Stimulated activated CD4-positive, alpha-beta T cell treated with anti-CD3 and anti-CD28 coated beads, TNF-alpha, amount 100 ng/mL, for 48 hours (primary cell): ENCODE data around the gene ZNF568.

ENCODE experiments used
- DNase-seq, 3 donors: peaks; one replicate each; pipeline ENCODE4 v3.0.0-alpha.2; 2020; ENCODE audit warnings: low read depth in 3 of 3

Gene ZNF568

GRCh38 chr19:36915992-36916830 is at the start of gene ZNF568, which contains the start of gene ZNF829:
Gene ZNF568 (plus strand): TSS chr19:36916332. CDS start chr19:36922771, 6,439 bp downstream.
Gene ZNF829 (minus strand): TSS chr19:36916291. CDS start chr19:36915167, 1,124 bp downstream.
- DNase-seq: peak; percentile 78 to 91 (median 84)

- no peak for DNase-seq
Measured at GRCh38 chr19:36876993-36877938, 38.9 kb upstream of the ZNF568 start.

- no peak for DNase-seq
Measured at GRCh38 chr19:36891768-36892357, 24.3 kb upstream of the ZNF568 start.

GRCh38 chr19:36894849-36895383 is 21.2 kb upstream of the ZNF568 start:
- DNase-seq: no peak

- DNase-seq: no peak
Measured at GRCh38 chr19:36898422-36898821, 17.7 kb upstream of the ZNF568 start.

- DNase-seq: no peak
Measured at GRCh38 chr19:36916991-36917390, 859 bp downstream of the ZNF568 start.

GRCh38 chr19:36918090-36918489 is 2.0 kb downstream of the ZNF568 start:
- no peak for DNase-seq

GRCh38 chr19:36931684-36932083 is 15.6 kb downstream of the ZNF568 start:
- DNase-seq: no peak

- DNase-seq: no peak
Measured at GRCh38 chr19:36939153-36939552, 23.0 kb downstream of the ZNF568 start.

- no peak for DNase-seq
Measured at GRCh38 chr19:36950335-36951119, 34.4 kb downstream of the ZNF568 start.

- no peak for DNase-seq
Measured at GRCh38 chr19:36962346-36962745, 46.2 kb downstream of the ZNF568 start.

- DNase-seq: no peak
Measured at GRCh38 chr19:36963280-36963679, 47.1 kb downstream of the ZNF568 start.

GRCh38 chr19:36972571-36972970 is 56.4 kb downstream of the ZNF568 start:
- peak in 1 of 3 donors; percentile 8 for DNase-seq

GRCh38 chr19:36973021-36973843 is 57.1 kb downstream of the ZNF568 start:
- peak; percentile 55 to 70 (median 60) for DNase-seq

- no peak for DNase-seq
Measured at GRCh38 chr19:36973844-36974195, 57.7 kb downstream of the ZNF568 start.

GRCh38 chr19:36986131-36986530 is 70.0 kb downstream of the ZNF568 start:
- no peak for DNase-seq

GRCh38 chr19:36986601-36987000 is 70.5 kb downstream of the ZNF568 start:
- no peak for DNase-seq

- DNase-seq: no peak
Measured at GRCh38 chr19:36987091-36987490, 71.0 kb downstream of the ZNF568 start.

- DNase-seq: no peak
Measured at GRCh38 chr19:36997152-36997842, 81.2 kb downstream of the ZNF568 start.
